Duodenal mucosa (tissue), 2 donors: ENCODE data around the gene FMNL2.

Source experiments
- H3K27ac ChIP-seq: one replicate; pipeline ENCODE4 v1.7.0; 2013; ENCODE audit warnings: low read depth, low read length
- H3K27me3 ChIP-seq, 2 donors: one replicate each; pipeline ENCODE4 v1.7.0; 2013; ENCODE audit warnings: low read length in 2 of 2, control low read depth in 1 of 2; ENCODE audit not compliant: insufficient read depth in 2 of 2, control insufficient read depth in 1 of 2
- H3K36me3 ChIP-seq, 2 donors: one replicate each; pipeline ENCODE4 v1.7.0; 2013; ENCODE audit warnings: low read length in 2 of 2, control low read depth in 1 of 2; ENCODE audit not compliant: insufficient read depth in 2 of 2, control insufficient read depth in 1 of 2
- H3K4me1 ChIP-seq, 2 donors: one replicate each; pipeline ENCODE4 v1.7.0; 2013; ENCODE audit warnings: low read length in 2 of 2, control low read depth in 1 of 2; ENCODE audit not compliant: insufficient read depth in 2 of 2, control insufficient read depth in 1 of 2
- H3K4me3 ChIP-seq, 2 donors: one replicate each; pipeline ENCODE4 v1.7.0; 2013; ENCODE audit warnings: low read length in 2 of 2, low read depth in 1 of 2
- H3K9ac ChIP-seq, 2 donors: one replicate each; pipeline ENCODE4 v1.7.0; 2013; ENCODE audit warnings: low read length in 2 of 2, low read depth in 1 of 2
- H3K9me3 ChIP-seq, 2 donors: one replicate each; pipeline ENCODE4 v1.7.0; 2013; ENCODE audit warnings: low read length in 2 of 2, control low read depth in 1 of 2; ENCODE audit not compliant: control insufficient read depth in 1 of 2

The FMNL2 gene

GRCh38 chr2:152568531-152568930, 233.6 kb downstream of the FMNL2 start:
- Histone ChIP-seq H3K4me3 (no peak overlapping the region), H3K4me1 (peaks cover 2 to 3% of the 10 kb centered on the region in 2 donors), H3K36me3 (no peaks in the 10 kb centered on the region), H3K27me3 (no peaks in the 10 kb centered on the region), H3K27ac (no peak overlapping the region), H3K9ac (no peak overlapping the region), H3K9me3 (no peaks in the 10 kb centered on the region)

GRCh38 chr2:152569186-152569585, 234.2 kb downstream of the FMNL2 start:
- Histone ChIP-seq H3K9ac (no peak overlapping the region), H3K36me3 (no peaks in the 10 kb centered on the region), H3K27me3 (no peaks in the 10 kb centered on the region), H3K4me1 (no peaks in the 10 kb centered on the region), H3K4me3 (no peak overlapping the region), H3K27ac (no peak overlapping the region), H3K9me3 (no peaks in the 10 kb centered on the region)

- Histone ChIP-seq H3K4me1 (no peaks in the 10 kb centered on the region), H3K4me3 (no peak overlapping the region), H3K27ac (no peak overlapping the region), H3K9ac (no peak overlapping the region), H3K36me3 (no peaks in the 10 kb centered on the region), H3K27me3 (no peaks in the 10 kb centered on the region), H3K9me3 (no peaks in the 10 kb centered on the region)
Measured at GRCh38 chr2:152571048-152571766, 236.2 kb downstream of the FMNL2 start.

DNA sequence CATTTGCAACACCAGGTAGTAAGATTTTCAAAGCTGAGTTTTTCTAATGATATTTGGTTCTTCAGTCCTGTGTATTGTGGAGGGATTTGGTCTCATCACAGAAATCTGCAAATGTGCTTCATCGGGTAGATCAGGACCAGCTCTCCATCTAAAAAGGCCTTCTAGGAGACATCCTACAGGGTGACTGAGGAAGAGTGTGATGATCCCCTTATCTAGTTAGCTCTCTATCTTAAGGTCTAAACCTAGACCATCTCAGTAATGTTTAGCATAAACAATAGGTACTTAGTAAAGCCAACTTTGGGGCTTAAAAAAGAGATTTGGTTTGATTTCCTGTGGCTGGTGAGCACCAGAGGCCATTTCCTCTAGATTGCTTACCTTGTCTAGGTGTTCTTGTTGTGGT, 237.1 kb downstream of the FMNL2 start:
- Histone ChIP-seq H3K9ac (no peak overlapping the region), H3K4me3 (no peak overlapping the region), H3K27me3 (no peaks in the 10 kb centered on the region), H3K36me3 (no peaks in the 10 kb centered on the region), H3K27ac (no peak overlapping the region), H3K4me1 (no peaks in the 10 kb centered on the region), H3K9me3 (no peaks in the 10 kb centered on the region)

DNA sequence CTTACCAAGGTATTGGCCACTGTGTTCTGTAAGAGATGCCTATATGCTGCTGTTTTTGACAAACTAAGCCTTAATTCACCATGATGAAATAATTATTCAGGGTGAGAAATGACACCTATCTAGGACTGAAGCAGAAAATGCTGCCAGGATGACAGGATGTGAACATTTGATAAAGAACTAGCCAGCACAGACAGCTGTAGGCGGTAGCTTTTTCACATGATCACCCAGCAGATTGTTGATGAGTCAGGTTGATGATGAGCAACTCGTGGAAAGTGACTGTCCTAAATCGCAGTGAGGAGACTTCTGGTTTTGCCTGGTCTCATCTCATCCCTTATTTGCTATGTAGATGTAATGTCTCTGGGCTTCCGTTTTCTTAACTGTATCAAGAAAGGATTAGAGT, 238.2 kb downstream of the FMNL2 start:
- Histone ChIP-seq H3K9ac (no peak overlapping the region), H3K4me3 (no peak overlapping the region), H3K27me3 (no peaks in the 10 kb centered on the region), H3K36me3 (no peaks in the 10 kb centered on the region), H3K4me1 (no peaks in the 10 kb centered on the region), H3K27ac (no peak overlapping the region), H3K9me3 (no peaks in the 10 kb centered on the region)

- no peaks in the 10 kb centered on the region for H3K9me3 ChIP-seq
- no peak overlapping the region for H3K9ac ChIP-seq
- H3K27ac ChIP-seq: no peak overlapping the region
- H3K4me1 ChIP-seq: peaks cover 0 to 3% of the 10 kb centered on the region in 2 donors
- H3K4me3 ChIP-seq: no peak overlapping the region
- H3K27me3 ChIP-seq: no peaks in the 10 kb centered on the region
- H3K36me3 ChIP-seq: no peaks in the 10 kb centered on the region
Measured at GRCh38 chr2:152577579-152577978, 242.6 kb downstream of the FMNL2 start.

DNA sequence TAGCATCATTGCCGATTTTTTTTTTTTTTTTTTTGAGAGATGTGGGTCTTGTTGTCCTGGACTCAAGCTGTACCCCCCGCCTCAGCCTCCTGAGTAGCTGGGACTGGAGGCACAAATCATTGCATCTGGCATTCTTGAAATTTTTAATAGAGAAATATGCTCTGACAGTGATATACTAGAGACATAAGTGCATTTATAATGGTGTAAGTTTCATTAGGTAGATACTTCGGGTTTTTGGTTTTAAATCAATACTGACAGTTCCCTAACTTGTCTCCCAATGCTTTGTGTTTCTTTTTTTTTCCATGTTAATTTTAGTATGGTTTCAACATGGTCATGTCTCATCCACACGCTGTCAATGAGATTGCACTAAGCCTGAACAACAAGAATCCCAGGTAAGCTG, 243.6 kb downstream of the FMNL2 start:
- Histone ChIP-seq H3K4me3 (no peak overlapping the region), H3K27ac (no peak overlapping the region), H3K27me3 (no peaks in the 10 kb centered on the region), H3K9me3 (no peaks in the 10 kb centered on the region), H3K4me1 (peaks cover 0 to 3% of the 10 kb centered on the region in 2 donors), H3K9ac (no peak overlapping the region), H3K36me3 (no peaks in the 10 kb centered on the region)

- Histone ChIP-seq H3K4me1 (peaks cover 0 to 3% of the 10 kb centered on the region in 2 donors), H3K4me3 (no peak overlapping the region), H3K36me3 (no peaks in the 10 kb centered on the region), H3K27me3 (no peaks in the 10 kb centered on the region), H3K9ac (no peak overlapping the region), H3K27ac (no peak overlapping the region), H3K9me3 (no peaks in the 10 kb centered on the region)
Measured at GRCh38 chr2:152580714-152581113, 245.7 kb downstream of the FMNL2 start.

- H3K36me3 ChIP-seq: no peaks in the 10 kb centered on the region
- no peak overlapping the region for H3K9ac ChIP-seq
- no peak overlapping the region for H3K4me3 ChIP-seq
- no peaks in the 10 kb centered on the region for H3K27me3 ChIP-seq
- H3K27ac ChIP-seq: no peak overlapping the region
- peaks cover 0 to 3% of the 10 kb centered on the region in 2 donors for H3K4me1 ChIP-seq
- H3K9me3 ChIP-seq: no peaks in the 10 kb centered on the region
Measured at GRCh38 chr2:152581360-152581759, 246.4 kb downstream of the FMNL2 start.

DNA sequence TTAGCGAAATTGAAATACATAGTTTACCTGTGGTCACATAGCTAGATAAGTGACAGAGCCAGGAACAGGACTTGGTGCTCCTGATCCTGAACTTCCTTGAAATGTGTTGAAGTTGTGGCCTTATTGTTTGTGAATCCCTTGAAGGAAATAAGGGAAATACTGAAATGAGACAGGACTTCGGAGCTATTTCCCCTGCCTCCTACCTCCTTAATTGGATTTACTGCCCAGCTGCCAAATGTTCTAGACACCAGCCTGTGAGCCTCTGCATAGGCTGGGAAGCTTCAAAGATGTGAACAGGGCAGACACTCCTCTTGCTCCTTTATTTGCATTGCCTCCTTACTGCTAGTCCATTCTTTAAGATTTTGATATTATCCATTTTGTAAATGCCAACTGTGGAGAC, 247.1 kb downstream of the FMNL2 start:
- Histone ChIP-seq H3K9ac (no peak overlapping the region), H3K4me3 (no peak overlapping the region), H3K9me3 (no peaks in the 10 kb centered on the region), H3K27ac (no peak overlapping the region), H3K27me3 (no peaks in the 10 kb centered on the region), H3K36me3 (no peaks in the 10 kb centered on the region), H3K4me1 (peaks cover 0 to 3% of the 10 kb centered on the region in 2 donors)
